Testis (tissue), 3 donors: ENCODE results near the gene DST. TPM values are rescaled to one million over a fixed set of nuclear protein-coding genes. Genes with fewer than 3 reads are reported as not detected.

Experiments used
- DNase-seq: peaks from one replicate; pipeline ENCODE4 v3.0.0-alpha.2; 2019
- H3K27ac ChIP-seq, 2 donors: fragments of 200-600 bp; sonication (generic); one replicate each; pipeline ENCODE4 v1.5.1; 2019
- H3K27me3 ChIP-seq: fragments of 200-600 bp; sonication (generic); one replicate; pipeline ENCODE4 v1.5.1; 2019
- H3K36me3 ChIP-seq: fragments of 200-600 bp; sonication (generic); one replicate; pipeline ENCODE4 v1.5.1; 2017; ENCODE audit warnings: low read depth; ENCODE audit errors: missing control alignments
- H3K4me1 ChIP-seq: fragments of 200-600 bp; sonication (generic); one replicate; pipeline ENCODE4 v1.5.1; 2019
- H3K4me3 ChIP-seq, 2 donors: fragments of 200-600 bp; sonication (generic); one replicate each; pipeline ENCODE4 v1.5.1; 2017 to 2019
- H3K9me3 ChIP-seq: fragments of 200-600 bp; sonication (generic); one replicate; pipeline ENCODE4 v1.5.1; 2017
- CTCF ChIP-seq, 3 experiments: fragments of 450-650 bp in 2 of 3; fragments of 200-600 bp in 1 of 3; sonication (generic) in 1 of 3; IDR thresholded peaks; one replicate each; pipeline ENCODE4 v1.5.1; 2016 to 2019; ENCODE audit warnings: antibody characterized with exemption in 3 of 3, mild to moderate bottlenecking in 2 of 3, moderate library complexity in 1 of 3
- POLR2A ChIP-seq: fragments of 450-650 bp; IDR thresholded peaks from one replicate; pipeline ENCODE4 v1.6.1; 2017; ENCODE audit warnings: antibody characterized with exemption, mild to moderate bottlenecking, moderate library complexity
- WGBS, 2 donors: methylation state at CpG; one replicate each; pipeline ENCODE4 v1.1.5; 2018; 5-methylcytosine and 5-hydroxymethylcytosine counted together
- intact Hi-C: fragments of 100-400 bp; cut with DNase I; formaldehyde crosslinking; loops from one replicate; pipeline ENCODE4 v1.15.1; 2023; ENCODE audit warnings: low total_unique reads
- polyA plus RNA-seq: library from polyadenylated mRNA; stranded (reverse); fragments of 350-450 nt; fragmentation: Illumina TruSeq; extraction: RNeasy Lipid Tissue Mini Kit (QIAGEN cat#74804); gene quantifications from one replicate; pipeline ENCODE4 v1.2.3, GENCODE V29; 2014; ENCODE audit warnings: low read depth, low replicate concordance; ENCODE audit not compliant: insufficient read depth
- total RNA-seq, 2 donors: library from RNA; depleted of rRNA; stranded (reverse); fragments of >200 nt; gene quantifications; one replicate each; pipeline ENCODE4 v1.2.3, GENCODE V29; 2016

DST gene
- total and polyA plus RNA-seq, 3 donors from 2014 or later, result 94.8 to 221 (median 175) TPM

- 94 to 96% methylated on average over 1 of the region's 1 CpG for WGBS, 2 donors
- H3K9me3 ChIP-seq, result no peaks in the 10 kb centered on the region
- intact Hi-C loops, result no loop called here
- TF ChIP-seq CTCF (IDR thresholded peaks at IDR 0.05), result no peak
- TF ChIP-seq POLR2A, result no peak
- no peaks in the 10 kb centered on the region for H3K27me3 ChIP-seq
- no peak overlapping the region for H3K4me3 ChIP-seq
- no peak for DNase-seq
- no peak overlapping the region for H3K27ac ChIP-seq
- H3K4me1 ChIP-seq, result peaks cover 17% of the 10 kb centered on the region
- H3K36me3 ChIP-seq, result no peaks in the 10 kb centered on the region
Observed at GRCh38 chr6:56448046-56448445, 194.6 kb downstream of the DST start.

- DNase-seq, result peak; percentile 19
- Histone ChIP-seq H3K36me3 (no peaks in the 10 kb centered on the region), H3K4me1 (peaks cover 7% of the 10 kb centered on the region), H3K27ac (no peak overlapping the region), H3K27me3 (no peaks in the 10 kb centered on the region), H3K9me3 (no peaks in the 10 kb centered on the region), H3K4me3 (no peak overlapping the region)
- 47 to 54% methylated on average over 8 of the region's 8 CpGs for WGBS, 2 donors
- intact Hi-C loops, result no loop called here
- TF ChIP-seq CTCF (IDR thresholded peaks at IDR 0.05) (no peak), POLR2A (no peak)
Observed at GRCh38 chr6:56445818-56446217, 196.9 kb downstream of the DST start.

- DNase-seq, result no peak
- intact Hi-C loops, result no loop called here
- WGBS, 2 donors, result 79 to 81% methylated on average over 2 of the region's 2 CpGs
- Histone ChIP-seq H3K9me3 (no peaks in the 10 kb centered on the region), H3K36me3 (no peaks in the 10 kb centered on the region), H3K4me1 (peaks cover 7% of the 10 kb centered on the region), H3K27ac (no peak overlapping the region), H3K4me3 (no peak overlapping the region), H3K27me3 (no peaks in the 10 kb centered on the region)
- TF ChIP-seq POLR2A, result no peak
- no peak for TF ChIP-seq CTCF (IDR thresholded peaks at IDR 0.05)
Observed at GRCh38 chr6:56444855-56445254, 197.8 kb downstream of the DST start.

GRCh38 chr6:56440551-56440981 lies 202.1 kb downstream of the DST start:
- no peak for TF ChIP-seq POLR2A
- TF ChIP-seq CTCF (IDR thresholded peaks at IDR 0.05), result no peak
- Histone ChIP-seq H3K36me3 (no peaks in the 10 kb centered on the region), H3K27ac (no peak overlapping the region), H3K4me3 (no peak overlapping the region), H3K4me1 (no peaks in the 10 kb centered on the region), H3K27me3 (no peaks in the 10 kb centered on the region), H3K9me3 (no peaks in the 10 kb centered on the region)
- WGBS, 2 donors, result 79 to 84% methylated on average over 4 of the region's 4 CpGs
- intact Hi-C loops, result no loop called here
- DNase-seq, result no peak

- Histone ChIP-seq H3K36me3 (no peaks in the 10 kb centered on the region), H3K4me3 (no peak overlapping the region), H3K4me1 (no peaks in the 10 kb centered on the region), H3K27ac (no peak overlapping the region), H3K9me3 (no peaks in the 10 kb centered on the region), H3K27me3 (no peaks in the 10 kb centered on the region)
- TF ChIP-seq POLR2A (no peak), CTCF (IDR thresholded peaks at IDR 0.05) (no peak)
- intact Hi-C loops, result no loop called here
- 87 to 92% methylated on average over 5 of the region's 5 CpGs for WGBS, 2 donors
- no peak for DNase-seq
Observed at GRCh38 chr6:56437171-56437900, 205.4 kb downstream of the DST start.
